Breast epithelium (tissue), 3 donors: ENCODE results near the gene KCTD10.

Experiments used
- CTCF ChIP-seq, 3 donors: fragments of 450-650 bp; IDR thresholded peaks; one replicate each; pipeline ENCODE4 v1.5.1; 2016 to 2017; ENCODE audit warnings: antibody characterized with exemption in 3 of 3, mild to moderate bottlenecking in 3 of 3, moderate library complexity in 3 of 3
- POLR2A ChIP-seq: fragments of 450-650 bp; IDR thresholded peaks from one replicate; pipeline ENCODE4 v1.6.1; 2016; ENCODE audit warnings: antibody characterized with exemption, mild to moderate bottlenecking, moderate library complexity

- TF ChIP-seq CTCF (IDR thresholded peaks at IDR 0.05), result no peak
- no peak for TF ChIP-seq POLR2A
Observed at GRCh38 chr12:109467978-109468676, 9.0 kb downstream of the KCTD10 start.
